ENCODE data around the gene SLC30A1.

GRCh38 chr1:211538287-211538686 lies 40.7 kb downstream of the SLC30A1 start:
- no peak for TF ChIP-seq CTCF (conservative IDR thresholded peaks at IDR 0.05 in 1 of 2, IDR thresholded peaks at IDR 0.05 in 1 of 2; ENCODE audit: low read depth in 1 of 2, low read length in 2 of 2)
- TF ChIP-seq EZH2 (IDR thresholded peaks at IDR 0.05; ENCODE audit: low read length, missing control alignments) = no peak
